TTC549 (cell line): ENCODE measurements around the gene IMP4.

ENCODE experiments used
- FAIRE-seq: peaks from 2 replicates; lab custom pipeline; 2012; peaks lifted over from hg19 to GRCh38; lab: Jason Lieb, UNC

IMP4 gene

GRCh38 chr2:130378206-130378897 lies 35.7 kb downstream of the IMP4 start:
- FAIRE-seq: no peak

- FAIRE-seq: no peak
Measured at GRCh38 chr2:130378898-130379214, 36.2 kb downstream of the IMP4 start.

GRCh38 chr2:130380096-130380934 lies 37.6 kb downstream of the IMP4 start:
- FAIRE-seq: no peak

- no peak for FAIRE-seq
Measured at GRCh38 chr2:130381145-130381544, 38.4 kb downstream of the IMP4 start.

GRCh38 chr2:130381619-130382018 lies 38.9 kb downstream of the IMP4 start:
- FAIRE-seq: no peak

- FAIRE-seq: no peak
Measured at GRCh38 chr2:130382313-130382917, 39.7 kb downstream of the IMP4 start.

DNA sequence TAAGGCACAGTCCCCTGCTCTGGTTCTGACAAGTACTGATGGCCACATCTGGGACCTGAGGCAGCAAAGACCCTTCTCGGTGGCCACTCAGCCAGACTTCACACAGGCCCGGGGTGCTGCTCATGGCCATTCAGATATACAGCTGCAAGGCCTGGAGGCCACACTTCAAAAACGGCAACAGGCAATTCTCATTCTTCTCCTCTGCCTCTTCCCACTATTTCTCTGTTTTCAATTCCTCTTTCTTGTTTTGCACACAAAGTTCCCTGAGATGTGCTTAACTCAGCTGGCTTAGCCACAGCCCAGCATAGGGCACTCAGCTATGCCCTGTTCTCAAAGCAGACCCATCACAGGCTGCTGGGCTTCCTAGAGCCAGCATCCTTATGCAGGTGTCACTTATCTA lies 43.0 kb downstream of the IMP4 start:
- no peak for FAIRE-seq

GRCh38 chr2:130387071-130387400 lies 44.3 kb downstream of the IMP4 start:
- FAIRE-seq: no peak

DNA sequence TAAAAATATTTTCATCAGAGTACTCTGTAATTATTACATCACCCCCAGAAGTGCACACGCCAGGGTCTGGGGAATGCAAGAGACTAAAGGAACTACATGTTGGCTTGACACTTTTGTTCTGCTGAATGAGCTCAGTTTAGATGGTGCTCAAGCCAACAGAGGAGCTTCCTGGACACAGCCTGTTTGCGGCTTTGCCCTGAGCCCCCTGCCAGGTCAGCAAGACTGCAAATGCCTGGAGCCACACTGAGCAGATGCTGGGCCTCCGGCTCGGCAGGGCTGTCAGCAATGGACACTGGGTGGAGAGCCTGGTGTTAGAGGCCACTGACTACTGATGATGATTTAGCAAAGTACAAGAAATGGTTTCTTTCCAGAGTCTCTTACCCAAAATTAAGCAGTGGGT lies 45.1 kb downstream of the IMP4 start:
- no peak for FAIRE-seq

DNA sequence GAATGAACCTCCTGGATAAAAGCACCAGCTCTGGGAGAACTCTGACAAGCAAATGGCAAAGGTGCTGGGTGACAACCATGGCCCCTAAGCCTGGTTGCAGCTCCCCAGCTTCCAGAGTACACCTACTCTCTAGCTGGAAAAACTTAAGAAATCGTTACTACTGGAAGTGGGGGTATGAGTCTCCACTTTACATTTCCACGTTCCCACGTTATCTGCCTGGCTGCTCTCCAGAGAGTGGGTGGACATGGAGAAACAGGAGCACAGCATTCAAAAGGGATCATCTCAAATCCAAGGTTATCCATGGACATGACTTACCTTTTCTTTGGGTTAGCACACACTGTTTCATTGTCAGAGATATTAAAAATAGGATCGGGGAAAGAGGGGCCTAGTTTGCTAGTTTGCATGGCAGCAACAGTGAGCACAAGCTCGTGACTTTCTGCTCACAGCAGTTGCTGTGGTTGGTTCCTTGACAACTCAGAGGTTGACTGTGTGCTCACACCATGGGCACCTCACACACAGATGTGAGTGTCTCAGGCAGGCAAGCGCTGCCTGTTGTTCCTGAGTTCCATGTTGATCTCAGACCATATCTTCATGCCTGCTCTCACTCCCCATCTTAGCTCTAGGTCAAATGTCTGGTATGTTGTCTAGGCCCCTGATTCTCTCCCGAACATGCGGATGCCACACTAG lies 45.7 kb downstream of the IMP4 start:
- FAIRE-seq: no peak

DNA sequence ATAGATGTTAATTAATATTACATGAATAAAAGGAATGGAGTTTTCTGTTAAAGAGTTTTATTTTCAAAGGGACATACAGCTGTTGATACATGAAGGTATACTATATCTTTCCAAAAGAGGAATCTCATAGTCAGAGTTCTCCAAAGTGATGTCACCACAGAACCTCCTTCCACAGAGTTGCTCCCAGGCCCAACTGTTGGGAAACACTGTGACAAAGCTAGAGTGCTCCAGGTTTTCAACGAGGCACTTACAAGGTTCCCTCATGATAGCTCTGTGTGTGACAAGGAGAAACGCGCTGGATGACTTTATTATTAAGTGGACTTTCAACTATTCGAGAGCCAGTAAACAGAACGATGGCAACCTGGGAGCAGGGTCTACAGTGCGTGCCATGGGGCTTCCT lies 46.7 kb downstream of the IMP4 start:
- no peak for FAIRE-seq

DNA sequence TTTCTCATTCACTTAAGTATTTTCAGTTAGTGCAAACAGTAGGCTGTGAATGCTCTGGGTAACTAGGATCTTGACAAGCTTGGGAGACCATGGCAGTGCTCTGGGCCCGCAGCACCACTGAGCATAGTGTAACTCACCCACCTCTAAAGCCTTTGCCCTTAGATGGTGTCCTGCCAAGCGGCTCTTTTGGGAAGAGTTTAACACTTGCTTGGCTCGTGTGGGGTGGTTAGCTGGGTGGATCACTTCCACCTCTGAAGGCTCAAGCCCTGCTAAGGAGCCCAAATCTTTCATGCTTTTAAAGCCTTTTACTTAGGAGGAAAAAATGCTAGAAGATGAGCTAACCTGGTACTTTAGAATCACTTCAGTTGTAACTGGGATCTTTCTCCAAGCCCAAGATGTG lies 47.1 kb downstream of the IMP4 start:
- no peak for FAIRE-seq

DNA sequence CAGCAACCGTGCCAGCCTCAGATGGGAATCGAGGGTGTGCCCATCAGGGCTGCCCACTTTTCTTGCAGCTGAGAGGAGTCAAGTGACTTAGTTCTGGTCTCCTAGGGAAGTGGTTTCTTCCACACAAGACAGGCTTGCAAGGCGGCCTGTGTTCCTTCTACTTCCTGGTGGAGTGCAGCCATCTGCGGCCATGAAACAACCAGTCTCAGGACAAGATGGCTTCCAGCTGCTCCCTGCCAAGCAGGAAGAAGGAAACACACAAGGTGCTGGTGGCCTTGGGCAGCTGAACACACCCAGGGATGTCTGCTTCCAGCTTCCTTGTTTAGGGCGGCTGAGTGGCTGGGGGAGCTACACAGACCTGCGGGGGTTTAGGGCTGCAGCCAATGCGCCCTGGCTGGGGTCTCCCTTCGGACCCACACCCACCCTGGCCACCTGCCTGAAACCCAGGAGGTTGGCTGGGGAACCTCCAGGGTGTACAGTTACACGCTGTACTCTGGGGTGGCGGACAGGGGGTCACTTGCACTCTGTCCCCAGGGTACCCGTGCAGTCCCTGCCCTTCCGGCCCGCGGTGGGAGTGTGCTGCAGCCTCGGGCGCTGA lies 47.9 kb downstream of the IMP4 start:
- no peak for FAIRE-seq

- FAIRE-seq: no peak
Measured at GRCh38 chr2:130391058-130391871, 48.6 kb downstream of the IMP4 start.

DNA sequence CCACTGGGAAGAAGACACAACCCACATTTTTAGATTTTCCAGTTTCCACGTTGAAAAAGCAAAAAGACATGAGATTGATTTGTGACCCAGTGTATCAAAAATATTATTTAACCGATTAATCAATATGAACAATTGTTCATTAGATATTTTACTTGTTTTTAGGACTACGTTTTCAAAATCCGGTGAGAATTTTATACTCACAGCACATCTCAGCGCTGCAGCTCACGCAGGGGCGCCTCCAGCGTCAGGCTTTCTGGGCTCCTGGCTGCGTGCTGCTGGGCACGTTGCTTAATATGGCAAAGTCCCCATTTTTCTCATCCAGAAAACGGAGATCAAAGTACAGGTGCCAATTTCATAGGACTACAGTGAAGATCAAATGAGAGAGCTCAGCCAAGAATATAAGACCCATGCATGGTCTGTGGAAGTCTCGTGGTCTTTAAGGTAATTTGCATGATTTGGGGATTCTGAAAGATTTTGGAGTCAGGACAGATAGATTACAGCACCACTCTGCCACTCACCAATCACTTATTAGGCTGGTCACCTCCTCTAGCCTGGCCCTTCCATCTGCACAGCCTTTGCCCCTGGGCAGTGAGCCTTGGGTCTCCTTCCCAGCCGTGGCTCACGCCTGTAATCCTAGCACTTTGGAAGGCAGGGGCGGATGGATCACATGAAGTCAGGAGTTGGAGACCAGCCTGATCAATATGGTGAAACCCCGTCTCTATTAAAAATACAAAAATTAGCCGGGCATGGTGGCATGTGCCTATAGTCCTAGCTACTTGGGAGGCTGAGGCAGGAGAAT lies 49.4 kb downstream of the IMP4 start:
- no peak for FAIRE-seq

DNA sequence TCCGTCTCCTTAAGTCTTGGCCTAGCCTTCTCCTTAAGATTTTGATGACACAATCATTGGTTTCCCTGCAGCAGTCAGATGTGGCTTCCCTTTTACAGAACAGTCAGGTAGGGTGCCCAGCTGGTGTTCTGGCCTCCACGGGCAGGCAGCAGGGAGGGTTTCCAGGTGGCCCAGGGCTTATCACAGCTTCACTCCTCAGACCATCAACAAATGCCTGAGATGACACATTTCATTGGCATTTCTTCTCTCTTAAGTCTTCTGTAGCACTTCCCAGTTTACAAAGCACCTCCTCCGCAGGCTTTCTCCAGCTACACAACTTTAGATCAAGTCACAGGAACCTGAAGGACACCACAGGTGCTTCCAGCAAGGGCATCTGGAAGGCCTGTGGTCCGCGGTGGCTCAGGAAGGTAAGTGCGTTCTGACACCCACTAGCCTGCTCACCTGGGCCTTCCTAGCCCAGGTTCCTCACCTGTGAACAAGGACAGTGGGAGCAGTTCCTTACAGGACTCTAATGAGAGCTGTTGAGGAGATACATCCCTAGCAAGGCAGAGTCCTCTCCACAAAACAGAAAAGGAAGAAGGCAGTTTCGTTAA lies 50.7 kb downstream of the IMP4 start:
- no peak for FAIRE-seq
